GM19372 (cell line): ENCODE results near the gene ATF5.
"Not testable (repeated sequence)": the region's sequence is repeated elsewhere in the genome, so short reads cannot be mapped to it uniquely, and the experiment has no call there.

Experiments used
- ATAC-seq: cut with Tn5 transposase; IDR thresholded peaks from one replicate; pipeline ENCODE4 v1.9.1; 2021; ENCODE audit warnings: mild to moderate bottlenecking, low read depth, moderate library complexity; ENCODE audit not compliant: unreplicated experiment

The ATF5 gene

GRCh38 chr19:49940482-49940791 is 11.4 kb downstream of the ATF5 start:
- no peak for ATAC-seq

GRCh38 chr19:49944567-49944966 is 15.6 kb downstream of the ATF5 start:
- not testable (repeated sequence) for ATAC-seq

GRCh38 chr19:49946415-49946814 is 17.4 kb downstream of the ATF5 start:
- no peak for ATAC-seq

GRCh38 chr19:49949742-49950589 is 21.0 kb downstream of the ATF5 start:
- no peak for ATAC-seq

- no peak for ATAC-seq
Observed at GRCh38 chr19:49950590-49950948, 21.6 kb downstream of the ATF5 start.

- ATAC-seq: no peak
Observed at GRCh38 chr19:49950956-49951526, 22.0 kb downstream of the ATF5 start.

- ATAC-seq: no peak
Observed at GRCh38 chr19:49951806-49952478, 22.9 kb downstream of the ATF5 start.

GRCh38 chr19:49952479-49952836 is 23.5 kb downstream of the ATF5 start:
- ATAC-seq: no peak

- no peak for ATAC-seq
Observed at GRCh38 chr19:49952906-49953305, 23.9 kb downstream of the ATF5 start.

GRCh38 chr19:49953416-49953815 is 24.4 kb downstream of the ATF5 start:
- no peak for ATAC-seq

- ATAC-seq: no peak
Observed at GRCh38 chr19:49954092-49954829, 25.3 kb downstream of the ATF5 start.

GRCh38 chr19:49954933-49955332 is 25.9 kb downstream of the ATF5 start:
- no peak for ATAC-seq

- no peak for ATAC-seq
Observed at GRCh38 chr19:49956115-49956495, 27.1 kb downstream of the ATF5 start.

- no peak for ATAC-seq
Observed at GRCh38 chr19:49957262-49957915, 28.4 kb downstream of the ATF5 start.

GRCh38 chr19:49958144-49958543 is 29.1 kb downstream of the ATF5 start:
- not testable (repeated sequence) for ATAC-seq

- ATAC-seq: not testable (repeated sequence)
Observed at GRCh38 chr19:49958596-49958995, 29.6 kb downstream of the ATF5 start.

GRCh38 chr19:49959892-49960291 is 30.9 kb downstream of the ATF5 start:
- not testable (repeated sequence) for ATAC-seq

GRCh38 chr19:49960980-49961379 is 32.0 kb downstream of the ATF5 start, which contains the start of gene SIGLEC11:
TSS of gene SIGLEC11 (minus strand) at chr19:49961172. CDS start at chr19:49961081, 91 bp downstream.
- not testable (repeated sequence) for ATAC-seq

GRCh38 chr19:49968279-49968922 is 39.4 kb downstream of the ATF5 start:
- no peak for ATAC-seq

GRCh38 chr19:49969355-49969754 is 40.4 kb downstream of the ATF5 start:
- not testable (repeated sequence) for ATAC-seq
